HG03095 (cell line): ENCODE measurements around the gene AKNAD1.
A peak's percentile ranks its signal among the peaks of the same experiment; 100 is the strongest.
"Not testable (repeated sequence)": the region's sequence is repeated elsewhere in the genome, so short reads cannot be mapped to it uniquely, and the experiment has no call there.

Experiments used
- ATAC-seq: cut with Tn5 transposase; IDR thresholded peaks from one replicate; pipeline ENCODE4 v1.9.1; 2021; ENCODE audit warnings: moderate library complexity; ENCODE audit not compliant: unreplicated experiment

Gene AKNAD1, protein sequence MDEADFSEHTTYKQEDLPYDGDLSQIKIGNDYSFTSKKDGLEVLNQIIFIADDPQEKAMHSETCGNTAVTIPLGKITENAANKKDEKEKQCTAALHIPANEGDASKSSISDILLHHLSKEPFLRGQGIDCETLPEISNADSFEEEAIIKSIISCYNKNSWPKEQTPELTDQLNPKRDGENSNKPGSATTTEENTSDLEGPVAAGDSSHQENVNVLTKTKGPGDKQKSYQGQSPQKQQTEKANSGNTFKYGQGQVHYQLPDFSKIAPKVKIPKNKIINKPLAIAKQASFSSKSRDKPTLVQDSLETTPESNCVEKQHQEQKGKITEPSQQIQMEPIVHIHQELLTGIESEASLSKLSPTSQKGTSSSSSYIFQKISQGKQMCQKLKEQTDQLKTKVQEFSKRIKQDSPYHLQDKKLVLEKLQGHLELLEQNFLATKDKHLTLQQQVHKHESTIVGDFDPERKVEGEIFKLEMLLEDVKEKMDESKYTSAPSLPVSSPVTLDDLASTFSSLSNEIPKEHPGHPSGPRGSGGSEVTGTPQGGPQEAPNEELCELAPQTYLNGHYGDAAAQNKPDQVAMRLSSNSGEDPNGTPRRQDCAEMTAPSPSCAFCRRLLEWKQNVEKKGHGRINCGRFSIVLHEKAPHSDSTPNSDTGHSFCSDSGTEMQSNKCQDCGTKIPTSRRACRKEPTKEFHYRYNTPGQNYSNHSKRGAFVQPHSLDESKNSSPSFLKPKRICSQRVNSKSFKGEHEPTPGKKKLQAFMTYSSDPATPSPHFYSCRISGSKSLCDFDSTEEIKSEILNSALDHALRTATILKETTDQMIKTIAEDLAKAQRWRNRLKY

DNA sequence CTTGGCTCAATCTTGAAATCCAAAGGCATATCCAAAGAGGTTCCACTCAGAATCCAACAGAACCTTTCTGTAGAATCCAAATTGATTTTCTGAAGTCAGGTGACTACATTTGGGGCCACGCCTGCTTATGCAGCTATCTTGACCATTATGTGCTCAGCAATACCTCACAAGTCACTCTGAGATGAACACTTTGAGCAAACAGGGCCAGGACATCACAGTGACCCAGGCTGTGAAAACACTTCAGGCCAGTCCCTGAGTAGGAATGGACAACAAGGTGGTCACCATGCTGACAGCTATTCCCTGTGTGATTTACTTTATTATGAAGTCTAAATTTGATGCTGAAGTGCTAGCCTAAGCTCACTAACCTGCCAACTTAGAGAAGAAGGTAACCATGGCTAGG lies at the start of gene AKNAD1:
Gene AKNAD1 (minus strand): TSS at position 101 of the 400 bp plus-strand sequence. CDS start 4,430 bp downstream, outside the sequence.
- ATAC-seq = no peak

- ATAC-seq = no peak
Observed at GRCh38 chr1:108901106-108901505, 44.2 kb upstream of the AKNAD1 start.

- peak; percentile 57 for ATAC-seq
Observed at GRCh38 chr1:108897865-108898720, 41.2 kb upstream of the AKNAD1 start.

- ATAC-seq = no peak
Observed at GRCh38 chr1:108896146-108897145, 39.6 kb upstream of the AKNAD1 start.

GRCh38 chr1:108893141-108893530 lies 36.2 kb upstream of the AKNAD1 start:
- ATAC-seq = no peak

DNA sequence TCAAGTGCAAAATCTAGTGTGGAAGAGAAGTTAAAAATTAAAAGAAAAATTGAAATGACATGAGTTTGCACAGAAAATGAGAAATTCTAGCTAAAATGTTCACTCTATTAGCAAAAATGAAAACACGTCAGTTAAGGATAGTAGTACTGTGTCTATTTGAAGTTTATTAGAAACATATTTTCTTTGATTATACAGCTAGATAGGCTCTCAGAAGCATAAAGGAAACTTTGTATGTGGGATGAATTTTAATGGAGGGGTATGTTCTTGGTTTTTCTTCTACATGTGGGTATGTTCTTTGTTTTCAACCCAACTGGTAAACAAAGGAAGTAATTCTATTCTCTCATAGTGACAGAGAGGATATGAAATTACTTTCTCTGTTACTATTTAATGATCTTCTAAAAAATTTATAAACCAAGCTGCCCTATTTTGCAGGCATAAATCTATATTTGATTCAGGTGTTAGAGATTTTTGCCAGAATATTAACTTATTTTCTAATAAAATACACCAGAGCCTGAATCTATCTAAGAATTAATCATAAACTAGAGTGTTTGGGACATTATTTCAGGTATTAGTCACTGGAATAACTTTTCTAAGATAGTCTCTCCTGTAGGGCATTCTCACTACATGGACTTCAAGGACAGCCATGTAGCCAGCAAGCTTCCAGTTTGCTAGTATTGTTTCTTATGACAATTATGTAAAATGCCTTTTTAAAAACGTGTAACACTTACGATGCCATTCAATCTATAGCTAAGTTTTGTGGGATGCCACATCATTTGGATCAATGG lies 35.7 kb upstream of the AKNAD1 start:
- ATAC-seq = no peak

- no peak for ATAC-seq
Observed at GRCh38 chr1:108889706-108890384, 33.0 kb upstream of the AKNAD1 start.

- ATAC-seq = not testable (repeated sequence)
Observed at GRCh38 chr1:108889006-108889645, 32.2 kb upstream of the AKNAD1 start.

DNA sequence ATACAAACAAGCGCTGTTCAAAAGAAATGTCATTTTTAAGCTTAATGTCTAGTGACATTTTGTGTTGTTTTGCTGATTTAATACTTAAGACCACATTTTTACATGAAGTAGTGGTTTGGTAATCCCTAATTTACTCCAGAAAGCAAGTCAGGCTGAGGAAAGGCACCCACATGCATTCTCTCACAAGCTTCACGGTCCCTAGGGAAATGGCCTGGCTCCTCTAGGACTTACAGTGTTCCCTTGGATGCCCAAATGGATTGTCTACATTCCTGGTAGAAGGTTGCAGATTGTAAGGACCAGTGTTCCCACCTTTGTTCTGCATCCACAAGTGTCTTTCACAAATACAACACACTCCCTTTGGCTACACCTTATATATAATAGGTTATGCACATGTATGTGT lies 29.4 kb upstream of the AKNAD1 start:
- ATAC-seq = no peak

DNA sequence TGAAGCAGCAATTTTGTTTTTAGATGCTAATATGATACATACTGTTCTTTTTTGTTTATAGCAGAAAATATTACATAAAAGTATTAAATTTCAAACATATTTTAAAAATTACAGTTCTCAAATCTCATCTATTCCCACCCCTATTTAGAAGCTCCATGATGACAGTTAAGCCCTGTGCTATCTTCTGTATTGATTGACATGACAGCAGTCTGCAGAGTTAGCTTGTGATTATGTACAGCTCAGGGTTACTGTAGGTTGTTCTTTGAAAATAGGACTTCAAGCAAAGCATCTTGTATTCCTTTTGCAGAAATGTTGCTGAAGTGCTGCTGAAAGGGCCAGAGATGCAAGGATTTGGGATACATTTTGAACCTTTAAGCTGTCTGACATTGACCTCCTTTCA lies 28.1 kb upstream of the AKNAD1 start:
- ATAC-seq = no peak

DNA sequence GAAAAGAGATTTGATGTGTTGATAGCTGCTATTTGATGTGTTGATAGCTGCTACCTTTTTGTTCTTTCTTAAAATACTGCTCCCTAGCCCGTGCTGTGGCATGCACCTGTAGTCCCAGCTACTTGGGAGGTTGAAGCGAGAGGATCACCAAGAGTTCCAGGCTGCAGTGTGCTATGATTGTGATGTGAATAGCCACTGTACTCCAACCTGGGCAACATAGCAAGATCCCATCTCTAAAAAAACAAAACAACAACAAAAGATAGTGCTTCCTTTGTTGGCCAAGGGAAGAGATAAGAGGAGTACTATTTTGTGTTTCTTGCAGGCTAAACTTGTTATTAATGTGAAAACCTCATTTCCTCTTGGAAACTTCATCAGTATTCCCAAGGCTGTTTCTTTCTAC lies 25.9 kb upstream of the AKNAD1 start:
- no peak for ATAC-seq

- ATAC-seq = no peak
Observed at GRCh38 chr1:108881369-108881768, 24.5 kb upstream of the AKNAD1 start.

DNA sequence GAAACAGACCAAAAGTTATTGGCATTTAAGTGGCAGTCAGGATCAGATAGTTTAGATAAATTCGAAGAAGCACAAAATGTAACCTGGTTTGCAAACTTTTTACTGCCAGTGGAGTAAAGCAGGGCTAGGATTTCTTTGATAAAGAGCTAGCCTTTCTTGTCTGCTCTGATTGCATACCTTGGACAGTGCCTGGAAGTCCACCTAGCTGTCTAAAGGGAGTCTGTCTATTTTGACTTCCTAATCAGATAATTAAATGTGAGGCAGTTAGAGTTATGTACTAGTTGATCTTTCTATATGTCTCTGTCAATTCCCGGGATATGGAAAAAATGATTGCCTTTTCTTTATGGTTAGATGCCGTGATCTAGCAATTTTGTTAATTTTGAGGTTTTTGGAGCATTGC lies 24.0 kb upstream of the AKNAD1 start:
- ATAC-seq = no peak

DNA sequence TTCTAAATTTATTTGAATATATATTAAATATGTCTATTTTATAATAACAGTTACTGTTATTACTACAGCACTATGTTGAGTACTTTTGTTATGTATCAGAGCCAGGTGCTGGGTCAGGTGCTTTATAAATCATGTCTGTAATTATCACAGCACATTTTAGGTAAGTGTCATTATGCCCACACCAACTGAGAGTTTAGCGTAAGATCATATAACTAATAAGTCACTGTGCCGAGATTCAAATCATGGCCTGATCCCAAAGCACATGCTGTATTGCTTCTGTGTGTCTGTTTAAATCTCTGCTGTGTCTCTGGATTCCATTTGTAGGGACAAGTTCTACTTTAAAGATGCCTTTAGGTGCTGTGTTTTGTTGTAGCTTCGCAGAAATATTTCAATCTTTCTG lies 21.8 kb upstream of the AKNAD1 start:
- no peak for ATAC-seq

- no peak for ATAC-seq
Observed at GRCh38 chr1:108878160-108878469, 21.2 kb upstream of the AKNAD1 start.

DNA sequence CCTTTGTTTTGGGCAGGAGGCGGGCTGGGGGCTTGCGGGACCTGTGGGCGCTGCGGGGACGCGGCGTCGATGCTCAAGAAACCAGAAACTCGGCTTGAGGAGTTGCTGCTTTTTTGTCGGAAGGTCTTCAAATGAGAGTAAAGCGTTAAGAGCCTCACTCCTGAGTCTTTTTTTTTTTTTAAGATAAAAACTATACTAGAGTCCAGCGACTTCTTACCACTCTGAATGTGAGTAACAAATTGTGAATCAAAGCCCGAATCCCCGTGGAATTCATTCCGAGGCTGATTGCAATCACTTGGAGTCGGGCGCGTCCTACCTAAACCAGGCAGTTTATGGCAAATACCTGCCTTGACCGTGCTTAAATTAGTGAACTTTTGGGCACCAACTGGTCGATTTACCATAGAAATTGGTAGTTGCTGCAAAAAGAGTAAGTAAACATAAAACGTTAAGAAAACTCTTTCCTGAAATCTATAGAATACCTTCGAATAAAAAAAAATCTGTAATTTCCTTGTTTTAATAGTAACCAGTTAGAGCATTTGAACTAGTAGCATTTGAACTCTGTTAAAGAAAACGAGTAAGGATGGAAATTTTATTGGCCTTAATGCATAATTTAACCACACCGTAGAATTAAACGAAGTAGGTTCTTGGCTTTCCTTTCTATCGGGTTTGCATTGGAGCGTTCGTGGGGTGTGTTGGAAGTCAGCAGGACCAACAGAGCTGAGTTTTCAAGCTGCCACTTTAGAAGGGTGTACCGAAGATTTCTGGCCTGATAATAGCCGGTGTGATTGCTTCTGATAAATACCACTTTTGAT lies 20.7 kb upstream of the AKNAD1 start:
- no peak for ATAC-seq

GRCh38 chr1:108871050-108871724 lies 14.3 kb upstream of the AKNAD1 start:
- ATAC-seq = no peak
